ENCODE results near the gene LRRC42. TPM values are rescaled to one million over a fixed set of nuclear protein-coding genes. Genes with fewer than 3 reads are reported as not detected.
"Not testable (repeated sequence)": the region's sequence is repeated elsewhere in the genome, so short reads cannot be mapped to it uniquely, and the experiment has no call there.

LRRC42 gene
- total RNA-seq, 1 experiment from 2014 or later = 78.4 TPM

DNA sequence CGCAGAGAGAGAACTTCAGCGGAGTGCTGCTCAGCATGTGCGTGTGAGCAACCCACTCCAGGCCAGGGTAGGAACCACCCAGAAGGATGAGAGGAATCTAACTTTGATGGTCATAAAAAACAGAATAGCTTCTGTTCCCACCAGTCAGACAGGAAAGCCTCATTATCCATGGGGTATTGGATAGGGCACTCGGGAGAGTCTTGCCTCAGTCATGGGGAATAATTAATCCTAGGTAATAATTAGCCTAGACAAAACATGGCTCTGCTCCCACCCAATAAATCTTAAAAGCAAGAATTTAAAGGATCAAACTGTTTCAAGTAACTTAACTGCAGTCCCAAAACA, 36.6 kb downstream of the LRRC42 start:
- Histone ChIP-seq H3K9me3 (no peaks in the 10 kb centered on the region), H3K36me3 (no peaks in the 10 kb centered on the region), H3K4me3 (no peak overlapping the region), H3K27me3 (no peaks in the 10 kb centered on the region)
- no peak for DNase-seq

DNA sequence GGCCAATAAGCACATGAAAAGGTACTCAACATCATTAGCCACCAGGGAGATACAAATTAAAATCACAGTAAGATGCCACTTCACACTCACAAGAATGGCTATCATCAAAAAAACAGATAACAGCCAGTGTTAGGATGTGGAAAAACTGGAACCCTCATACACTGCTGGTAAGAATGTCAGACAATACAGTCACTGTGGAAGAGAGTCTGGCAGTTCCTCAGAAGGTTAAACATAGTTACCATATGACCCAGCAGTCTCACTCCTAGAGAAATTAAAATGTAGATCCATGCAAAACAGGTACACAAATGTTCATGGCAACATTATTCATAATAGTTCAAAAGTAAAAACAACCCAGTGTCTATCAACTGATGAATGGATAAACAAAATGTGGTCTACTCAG, 38.6 kb downstream of the LRRC42 start:
- Histone ChIP-seq H3K36me3 (no peaks in the 10 kb centered on the region), H3K27me3 (no peaks in the 10 kb centered on the region), H3K9me3 (no peaks in the 10 kb centered on the region), H3K4me3 (no peak overlapping the region)
- no peak for DNase-seq

DNA sequence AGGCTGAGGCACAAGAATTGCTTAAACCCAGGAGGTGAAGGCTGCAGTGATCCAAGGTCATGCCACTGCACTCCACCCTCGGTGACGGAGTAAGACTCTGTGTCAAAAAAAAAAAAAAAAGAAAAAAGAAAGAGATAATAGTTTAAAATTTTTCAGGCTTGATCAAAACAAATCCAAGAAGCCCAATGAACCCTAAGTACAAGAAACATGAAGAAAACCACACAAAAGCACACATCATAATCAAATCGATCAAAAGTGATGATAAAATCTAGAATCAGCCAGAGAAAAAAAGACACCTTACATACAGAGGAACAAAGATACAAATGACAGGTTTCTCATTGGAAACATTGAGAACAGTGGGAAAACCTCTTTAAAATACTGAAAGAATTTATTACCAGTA, 40.3 kb downstream of the LRRC42 start:
- Histone ChIP-seq H3K36me3 (no peaks in the 10 kb centered on the region), H3K4me3 (no peak overlapping the region), H3K27me3 (no peaks in the 10 kb centered on the region), H3K9me3 (no peaks in the 10 kb centered on the region)
- DNase-seq = no peak

DNA sequence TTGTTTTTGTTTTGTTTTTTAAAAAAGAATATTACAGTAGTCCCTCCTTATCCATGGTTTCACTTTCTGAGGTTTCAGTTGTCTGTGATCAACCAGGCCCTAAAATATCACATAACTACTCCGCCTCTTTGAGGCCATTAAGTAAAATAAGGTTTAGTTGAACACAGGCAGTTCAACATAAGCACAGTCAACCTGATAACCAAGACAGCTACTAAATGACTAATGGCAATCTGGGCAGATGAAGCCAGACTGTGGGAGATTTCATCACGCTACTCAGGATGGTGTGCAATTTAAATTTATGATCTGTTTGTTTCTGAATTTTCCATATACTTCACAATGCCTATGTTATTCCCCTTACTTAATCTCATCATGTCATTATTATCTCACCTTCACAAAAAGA, 41.7 kb downstream of the LRRC42 start:
- Histone ChIP-seq H3K36me3 (no peaks in the 10 kb centered on the region), H3K27me3 (no peaks in the 10 kb centered on the region), H3K4me3 (no peak overlapping the region), H3K9me3 (no peaks in the 10 kb centered on the region)
- no peak for DNase-seq

DNA sequence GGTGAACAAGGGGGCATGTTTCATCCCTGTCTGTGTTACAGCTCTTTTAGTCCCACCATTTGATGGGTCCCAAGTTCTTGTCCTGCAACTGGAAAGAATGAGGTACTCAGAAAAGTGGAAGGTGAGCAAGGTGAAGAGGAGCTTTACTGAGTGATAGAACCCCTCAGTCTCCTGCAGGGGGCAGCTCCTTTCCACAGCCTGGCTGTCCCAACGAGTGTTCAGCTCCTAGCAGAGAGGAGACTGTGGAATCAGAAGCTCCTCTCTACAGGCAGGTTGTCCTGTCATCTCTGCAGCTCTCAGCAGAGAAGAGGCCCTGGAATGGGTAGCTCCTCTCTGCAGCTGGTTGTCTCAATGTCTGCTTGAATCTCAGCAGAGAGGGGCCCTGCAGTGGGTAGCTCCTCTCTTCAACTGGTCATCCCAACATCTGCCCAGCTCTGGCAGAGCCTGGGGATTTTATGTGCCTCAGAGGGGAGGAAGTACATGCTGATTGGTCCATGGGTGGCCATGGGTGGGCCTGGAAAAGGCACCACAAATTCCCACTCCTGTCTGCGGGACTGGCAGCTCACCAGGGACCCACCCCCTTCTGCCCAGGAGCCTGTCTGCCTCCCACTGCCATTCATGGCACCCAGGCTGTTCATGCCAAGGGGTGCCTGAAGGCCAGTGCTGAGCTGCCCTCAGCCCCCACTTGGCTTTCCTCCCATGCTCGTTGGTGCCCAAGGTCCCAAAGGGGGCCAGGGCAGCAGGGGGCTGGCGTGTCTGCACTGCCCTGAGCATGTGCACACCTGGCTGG, 46.1 kb downstream of the LRRC42 start:
- Histone ChIP-seq H3K9me3 (no peaks in the 10 kb centered on the region), H3K36me3 (no peaks in the 10 kb centered on the region), H3K27me3 (no peaks in the 10 kb centered on the region), H3K4me3 (no peak overlapping the region)
- no peak for DNase-seq

DNA sequence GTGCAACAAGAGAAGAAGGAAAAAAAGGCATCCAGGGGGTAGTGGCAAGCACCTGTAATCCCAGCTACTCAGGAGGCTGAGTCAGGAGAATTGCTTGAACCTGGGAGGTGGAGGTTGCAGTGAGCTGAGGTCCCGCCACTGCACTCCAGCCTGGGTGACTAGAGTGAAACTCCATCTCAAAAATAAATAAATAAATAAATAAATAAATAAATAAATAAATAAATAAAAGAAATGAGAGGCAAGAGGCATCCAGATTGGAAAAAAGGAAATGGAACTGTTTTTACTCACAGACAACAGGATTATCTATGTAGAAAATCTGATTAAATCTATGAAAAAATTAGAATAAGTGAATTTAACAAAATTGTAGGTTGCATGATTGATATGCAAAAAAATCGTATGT, 48.4 kb downstream of the LRRC42 start:
- not testable (repeated sequence) for DNase-seq, H3K27me3 ChIP-seq, H3K4me3 ChIP-seq, H3K9me3 ChIP-seq, H3K36me3 ChIP-seq

DNA sequence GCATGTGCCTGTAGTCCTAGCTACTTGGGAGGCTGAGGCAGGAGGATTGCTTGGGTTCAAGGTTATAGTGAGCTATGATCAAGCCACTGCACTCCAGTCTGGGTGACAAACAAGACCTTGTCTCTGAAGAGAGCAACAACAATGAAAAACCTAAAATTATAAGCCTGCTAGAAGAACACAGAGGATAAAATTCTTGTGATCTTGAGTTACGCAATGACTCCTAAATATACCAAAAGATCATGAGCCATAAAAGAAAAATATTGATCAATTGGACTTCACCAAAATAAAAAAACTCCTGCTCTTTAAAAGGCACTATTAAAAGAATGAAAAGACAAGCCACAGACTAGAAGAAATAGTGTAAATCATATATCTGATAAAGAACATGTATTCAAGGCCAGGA, 49.5 kb downstream of the LRRC42 start:
- DNase-seq = no peak
- Histone ChIP-seq H3K9me3 (no peaks in the 10 kb centered on the region), H3K27me3 (no peaks in the 10 kb centered on the region), H3K4me3 (no peak overlapping the region), H3K36me3 (no peaks in the 10 kb centered on the region)

DNA sequence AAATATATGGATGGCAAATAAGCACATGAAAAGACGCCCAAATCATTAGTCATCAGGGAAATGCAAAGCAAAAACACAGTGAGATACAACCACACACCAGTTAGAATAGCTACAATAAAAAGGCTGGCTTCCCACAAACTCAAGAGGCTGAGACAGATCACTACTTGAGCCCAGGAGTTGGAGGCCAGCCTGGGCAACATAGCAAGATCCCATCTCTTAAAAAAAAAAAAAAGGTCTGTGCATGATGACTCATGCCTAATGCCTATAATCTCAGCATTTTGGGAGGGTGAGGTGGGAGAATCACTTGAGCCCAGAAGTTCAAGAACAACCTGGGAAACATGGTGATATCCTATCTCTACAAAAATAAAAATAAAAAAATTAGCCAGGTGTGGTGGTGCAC, 52.1 kb downstream of the LRRC42 start:
- Histone ChIP-seq H3K9me3 (no peaks in the 10 kb centered on the region), H3K4me3 (no peak overlapping the region), H3K36me3 (no peaks in the 10 kb centered on the region), H3K27me3 (no peaks in the 10 kb centered on the region)
- DNase-seq = no peak

DNA sequence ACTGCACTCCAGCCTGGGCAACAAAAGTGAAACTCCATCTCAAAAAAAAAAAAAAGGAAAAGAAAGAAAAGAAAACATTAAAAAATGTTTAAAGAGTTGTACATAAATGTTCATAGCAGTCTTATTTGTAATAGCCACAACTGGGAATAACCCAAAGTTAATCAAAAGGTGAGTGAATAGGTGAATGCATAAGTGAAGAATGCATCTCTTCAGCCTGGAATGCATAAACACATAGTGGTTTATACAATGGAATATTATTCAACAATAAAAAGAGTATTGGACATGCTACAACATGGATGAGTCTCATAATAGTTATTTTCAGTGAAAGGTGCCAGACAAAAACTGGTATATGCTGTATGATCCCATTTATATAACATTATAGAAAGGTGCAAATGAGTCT, 53.8 kb downstream of the LRRC42 start:
- Histone ChIP-seq H3K9me3 (no peaks in the 10 kb centered on the region), H3K27me3 (no peaks in the 10 kb centered on the region)
- no peak for DNase-seq

DNA sequence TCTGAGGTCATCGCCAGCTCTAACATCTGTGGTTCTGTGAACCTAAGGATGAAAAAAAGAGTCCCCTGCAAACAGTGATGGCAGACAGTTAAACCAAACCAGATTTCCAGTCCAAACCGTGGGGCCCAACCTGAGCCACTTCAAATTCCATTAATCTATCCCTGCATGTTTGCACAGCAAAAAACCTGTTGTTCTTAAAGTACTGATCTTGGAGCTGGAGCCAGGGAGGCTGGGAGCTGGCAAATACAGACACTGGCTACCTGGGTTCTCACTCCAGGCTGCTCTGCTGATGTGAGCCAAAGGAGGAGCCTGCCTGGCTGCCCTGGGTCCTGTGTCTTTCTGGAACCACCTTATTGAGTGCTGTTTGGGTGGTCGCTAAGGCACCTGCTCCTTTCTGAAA, 55.4 kb downstream of the LRRC42 start:
- no peak overlapping the region for H3K4me3 ChIP-seq
- no peaks in the 10 kb centered on the region for H3K36me3 ChIP-seq
- no peaks in the 10 kb centered on the region for H3K9me3 ChIP-seq
- no peak for DNase-seq
- no peaks in the 10 kb centered on the region for H3K27me3 ChIP-seq

More for the DNA sequence above, 53.8 kb downstream of the LRRC42 start:
- no peaks in the 10 kb centered on the region for H3K36me3 ChIP-seq
- no peak overlapping the region for H3K4me3 ChIP-seq

DNA sequence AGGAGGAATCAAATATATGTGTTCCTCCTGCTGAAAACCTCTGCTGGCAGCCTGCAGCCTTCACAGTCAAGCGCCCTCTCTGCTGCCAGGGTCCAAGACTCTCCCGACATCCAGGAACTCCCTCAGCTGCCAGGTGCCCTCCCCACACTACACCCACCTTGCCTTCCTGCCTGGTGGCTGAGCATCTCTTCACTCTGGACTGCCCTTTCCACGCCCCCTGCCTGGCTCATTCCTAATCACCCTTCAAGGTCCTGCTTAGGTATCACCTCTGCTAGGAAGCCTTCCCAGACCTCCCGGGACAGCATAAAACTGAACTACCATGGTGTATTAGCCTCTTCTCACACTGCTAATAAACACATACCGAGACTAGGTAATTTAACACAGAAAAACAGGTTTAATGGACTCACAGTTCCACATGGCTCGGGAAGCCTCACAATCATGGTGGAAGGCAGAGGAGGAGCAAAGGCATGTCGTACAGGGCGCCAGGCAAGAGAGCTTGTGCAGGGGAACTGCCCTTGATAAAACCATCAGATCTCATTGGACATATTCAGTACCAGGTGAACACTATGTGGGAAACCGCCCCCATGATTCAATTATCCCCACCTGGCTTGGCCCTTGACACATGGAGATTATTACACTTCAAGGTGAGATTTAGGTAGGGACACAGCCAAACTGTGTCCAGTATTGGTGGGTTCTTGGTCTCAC, 56.5 kb downstream of the LRRC42 start:
- Histone ChIP-seq H3K4me3 (no peak overlapping the region), H3K9me3 (no peaks in the 10 kb centered on the region), H3K36me3 (no peaks in the 10 kb centered on the region), H3K27me3 (no peaks in the 10 kb centered on the region)
- DNase-seq = no peak

DNA sequence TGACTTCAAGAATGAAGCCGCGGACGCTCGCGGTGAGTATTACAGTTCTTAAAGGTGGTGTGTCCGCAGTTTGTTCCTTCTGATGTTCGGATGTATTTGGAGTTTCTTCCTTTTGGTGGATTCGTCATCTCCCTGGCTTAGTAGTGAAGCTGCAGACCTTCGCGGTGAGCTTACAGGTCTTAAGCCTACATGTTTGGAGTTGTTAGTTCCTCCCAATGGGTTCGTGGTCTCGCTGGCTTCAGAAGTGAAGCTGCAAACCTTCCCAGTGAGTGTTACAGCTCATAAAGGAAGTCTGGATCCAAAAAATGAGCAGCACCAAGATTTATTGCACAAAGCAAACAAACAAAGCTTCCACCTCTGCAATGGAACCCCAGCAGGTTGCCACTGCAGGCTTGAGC, 57.1 kb downstream of the LRRC42 start:
- no peak for DNase-seq
- Histone ChIP-seq H3K36me3 (no peaks in the 10 kb centered on the region), H3K27me3 (no peaks in the 10 kb centered on the region), H3K9me3 (no peaks in the 10 kb centered on the region), H3K4me3 (no peak overlapping the region)

DNA sequence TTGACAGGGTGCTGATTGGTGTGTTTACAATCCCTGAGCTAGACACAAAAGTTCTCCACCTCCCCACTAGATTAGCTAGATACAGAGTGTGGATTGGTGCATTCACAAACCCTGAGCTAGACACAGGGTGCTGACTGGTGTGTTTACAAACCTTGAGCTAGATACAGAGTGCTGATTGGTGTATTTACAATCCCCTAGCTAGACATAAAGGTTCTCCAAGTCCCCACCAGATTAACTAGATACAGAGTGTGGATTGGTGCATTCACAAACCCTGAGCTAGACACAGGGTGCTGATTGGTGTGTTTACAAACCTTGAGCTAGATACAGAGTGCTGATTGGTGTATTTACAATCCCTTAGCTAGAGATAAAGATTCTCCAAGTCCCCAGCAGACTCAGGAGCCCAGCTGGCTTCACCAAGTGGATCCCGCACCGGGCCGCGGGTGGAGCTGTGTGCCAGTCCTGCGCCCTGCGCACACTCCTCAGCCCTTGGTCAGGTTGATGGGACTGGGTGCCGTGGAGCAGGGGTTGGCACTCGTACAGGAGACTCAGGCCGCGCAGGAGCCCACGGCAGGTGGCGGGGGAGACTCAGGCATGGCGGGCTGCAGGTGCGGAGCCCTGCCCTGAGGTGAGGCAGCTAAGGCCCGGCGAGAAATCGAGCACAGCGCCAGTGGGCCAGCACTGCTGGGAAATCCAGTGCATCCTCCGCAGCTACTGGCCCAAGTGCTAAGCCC, 57.8 kb downstream of the LRRC42 start:
- not testable (repeated sequence) for H3K9me3 ChIP-seq, DNase-seq, H3K36me3 ChIP-seq, H3K4me3 ChIP-seq, H3K27me3 ChIP-seq

DNA sequence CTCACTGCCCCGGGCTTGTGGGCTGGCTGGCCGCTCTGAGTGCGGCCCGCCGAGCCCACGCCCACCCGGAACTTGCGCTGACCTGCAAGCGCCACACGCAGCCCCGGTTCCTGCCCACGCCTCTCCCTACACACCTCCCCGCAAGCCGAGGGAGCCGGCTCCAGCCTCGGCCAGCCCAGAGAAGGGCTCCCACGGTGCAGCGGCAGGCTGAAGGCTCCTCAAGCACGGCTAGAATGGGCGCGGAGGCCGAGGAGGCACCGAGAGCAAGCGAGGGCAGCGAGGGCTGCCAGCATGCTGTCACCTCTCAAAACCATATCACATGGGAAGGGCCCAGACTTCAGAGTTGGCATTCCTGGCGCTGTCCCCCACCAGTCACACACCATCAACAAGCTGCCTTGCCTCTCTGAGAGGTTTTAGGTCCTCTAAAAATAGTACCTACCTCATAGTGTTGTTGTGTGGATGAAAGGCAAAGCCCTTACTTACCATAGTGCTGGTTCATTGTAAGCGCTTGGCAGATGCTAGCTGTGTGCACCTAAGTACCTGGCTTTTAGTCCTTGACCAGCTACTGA, 58.4 kb downstream of the LRRC42 start:
- H3K9me3 ChIP-seq = no peaks in the 10 kb centered on the region
- no peak overlapping the region for H3K4me3 ChIP-seq
- no peaks in the 10 kb centered on the region for H3K27me3 ChIP-seq
- DNase-seq = no peak
- no peaks in the 10 kb centered on the region for H3K36me3 ChIP-seq

DNA sequence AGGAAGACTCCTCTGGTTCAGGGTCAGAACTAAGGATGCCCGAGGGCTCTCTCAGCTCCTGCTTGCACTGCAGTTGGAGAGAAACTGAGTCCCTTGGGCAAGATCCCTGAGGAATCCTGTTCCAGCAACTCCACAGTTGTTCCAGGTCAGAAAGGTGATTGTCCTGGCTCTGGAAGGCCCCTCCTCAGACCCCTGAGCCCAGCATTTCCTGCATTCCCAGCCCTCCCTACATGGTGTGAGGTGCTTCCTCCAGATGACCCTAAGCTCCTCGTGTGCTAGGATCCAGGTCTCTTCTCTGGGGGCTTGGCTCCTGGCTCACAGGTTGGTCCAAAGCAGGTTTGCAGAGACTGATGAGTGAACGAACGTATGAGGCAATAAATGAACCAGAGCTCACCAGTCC, 60.4 kb downstream of the LRRC42 start:
- Histone ChIP-seq H3K36me3 (no peaks in the 10 kb centered on the region), H3K27me3 (no peaks in the 10 kb centered on the region), H3K9me3 (no peaks in the 10 kb centered on the region), H3K4me3 (no peak overlapping the region)
- no peak for DNase-seq

DNA sequence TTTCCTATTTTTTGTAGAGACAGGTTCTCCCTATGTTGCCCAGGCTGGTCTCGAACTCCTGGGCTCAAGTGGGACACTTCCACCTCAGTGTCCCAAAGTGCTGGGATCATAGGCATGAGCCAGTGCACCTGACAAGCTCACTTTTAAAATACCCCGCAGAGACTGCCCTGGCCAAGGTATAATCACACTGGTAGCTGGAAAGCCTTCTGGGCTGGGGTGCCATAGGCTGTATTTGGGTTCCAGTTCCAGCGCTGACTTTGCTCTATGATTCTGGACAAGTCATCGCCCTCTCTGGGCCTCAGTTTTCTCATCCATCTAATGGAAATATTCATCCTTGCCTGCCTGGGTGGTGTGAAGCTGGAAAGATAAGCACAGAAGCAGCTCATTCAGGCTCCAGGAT, 61.5 kb downstream of the LRRC42 start:
- H3K4me3 ChIP-seq = no peak overlapping the region
- DNase-seq = no peak
- no peaks in the 10 kb centered on the region for H3K27me3 ChIP-seq
- no peaks in the 10 kb centered on the region for H3K9me3 ChIP-seq
- H3K36me3 ChIP-seq = no peaks in the 10 kb centered on the region

DNA sequence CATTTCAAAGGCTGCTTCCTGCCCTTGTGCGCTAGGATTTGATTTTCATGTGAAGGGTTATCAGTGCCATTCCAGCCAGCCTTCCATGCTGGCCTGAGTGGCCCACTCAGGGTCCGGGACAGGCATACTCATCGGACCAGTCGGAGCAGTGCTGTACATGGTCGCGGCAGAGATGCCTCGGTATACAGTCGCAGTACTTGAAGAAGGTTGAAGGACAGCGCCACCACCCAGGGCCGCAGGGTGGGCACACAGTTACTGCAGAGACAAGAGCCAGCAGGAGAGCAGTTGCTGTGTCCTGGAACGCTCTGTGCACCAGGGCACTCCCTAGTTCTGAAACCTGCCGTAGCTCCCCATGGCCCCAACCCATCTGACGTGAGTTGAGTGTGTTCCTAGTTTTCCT, 62.7 kb downstream of the LRRC42 start:
- H3K27me3 ChIP-seq = no peaks in the 10 kb centered on the region
- no peak overlapping the region for H3K4me3 ChIP-seq
- DNase-seq = no peak
- no peaks in the 10 kb centered on the region for H3K36me3 ChIP-seq
- H3K9me3 ChIP-seq = no peaks in the 10 kb centered on the region
